WI38 (cell line): ENCODE results near the gene ABCB8.

Source experiments
- H3K4me3 ChIP-seq: 2 replicates; pipeline ENCODE4 v1.5.1; 2011; ENCODE audit warnings: low read depth, mild to moderate bottlenecking, control low read depth, low read length
- CTCF ChIP-seq: IDR thresholded peaks from 2 replicates; pipeline ENCODE4 v1.5.1; 2012; ENCODE audit warnings: low read depth, mild to moderate bottlenecking, control low read depth, low read length

The ABCB8 gene

GRCh38 chr7:150986556-150986955 lies 41.7 kb upstream of the ABCB8 start:
- no peak overlapping the region for H3K4me3 ChIP-seq
- TF ChIP-seq CTCF, result no peak

- TF ChIP-seq CTCF, result peak; percentile 87
- H3K4me3 ChIP-seq, result no peak overlapping the region
Measured at GRCh38 chr7:150988230-150989226, 39.7 kb upstream of the ABCB8 start.

GRCh38 chr7:150989456-150989855 lies 38.8 kb upstream of the ABCB8 start:
- H3K4me3 ChIP-seq, result no peak overlapping the region
- no peak for TF ChIP-seq CTCF

GRCh38 chr7:150990416-150991186 lies 37.6 kb upstream of the ABCB8 start, which contains the start of gene NOS3:
NOS3 (plus strand) TSS chr7:150991017; CDS start chr7:150993804, 2,787 bp downstream.
- no peak within 1 kb of the TSS for H3K4me3 ChIP-seq
- TF ChIP-seq CTCF, result no peak

- no peak for TF ChIP-seq CTCF
- H3K4me3 ChIP-seq, result no peak overlapping the region
Measured at GRCh38 chr7:150992051-150992640, 36.1 kb upstream of the ABCB8 start.

GRCh38 chr7:150992833-150993302 lies 35.4 kb upstream of the ABCB8 start:
- TF ChIP-seq CTCF, result no peak
- H3K4me3 ChIP-seq, result no peak overlapping the region
